ENCODE measurements around the gene ACTL7B.
"Not testable (repeated sequence)": the region's sequence is repeated elsewhere in the genome, so short reads cannot be mapped to it uniquely, and the experiment has no call there.

ACTL7B gene

DNA sequence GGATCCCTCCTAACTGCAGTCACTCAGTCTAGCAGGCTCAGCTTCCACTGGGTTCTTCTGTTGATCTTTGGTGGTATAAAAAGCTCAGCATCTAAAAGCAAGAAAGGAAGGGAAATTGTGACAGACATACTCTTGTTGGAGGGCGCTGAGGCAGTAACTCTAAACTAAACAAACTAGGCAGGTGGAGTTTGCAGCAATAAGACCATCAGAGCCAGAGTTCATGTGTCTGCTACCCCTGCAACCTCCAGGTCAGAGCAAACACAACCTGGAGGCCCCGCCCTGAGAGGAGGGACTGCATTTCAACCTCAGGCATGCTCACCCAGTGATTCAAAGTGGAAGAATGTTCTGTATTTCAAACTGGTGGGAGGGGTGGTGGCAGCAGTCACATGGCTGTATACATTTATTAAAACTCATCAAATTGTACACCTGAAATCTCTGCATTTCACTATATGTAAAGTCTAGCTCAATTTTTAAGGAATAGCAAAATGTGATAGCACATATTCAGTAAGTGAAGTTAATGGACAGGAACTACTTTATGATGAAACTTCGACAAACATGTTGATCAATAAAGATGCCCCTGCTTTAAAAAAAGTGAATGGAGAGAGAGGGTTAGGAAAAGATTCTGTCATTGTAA, 13.4 kb upstream of the ACTL7B start:
- FAIRE-seq: no peak

- FAIRE-seq: no peak
These were observed 12.0 kb upstream of the ACTL7B start for GRCh38 chr9:108867829-108868228.

GRCh38 chr9:108867116-108867515, 11.3 kb upstream of the ACTL7B start:
- no peak for FAIRE-seq

- FAIRE-seq: no peak
These were observed 10.2 kb upstream of the ACTL7B start for GRCh38 chr9:108866001-108866420.

DNA sequence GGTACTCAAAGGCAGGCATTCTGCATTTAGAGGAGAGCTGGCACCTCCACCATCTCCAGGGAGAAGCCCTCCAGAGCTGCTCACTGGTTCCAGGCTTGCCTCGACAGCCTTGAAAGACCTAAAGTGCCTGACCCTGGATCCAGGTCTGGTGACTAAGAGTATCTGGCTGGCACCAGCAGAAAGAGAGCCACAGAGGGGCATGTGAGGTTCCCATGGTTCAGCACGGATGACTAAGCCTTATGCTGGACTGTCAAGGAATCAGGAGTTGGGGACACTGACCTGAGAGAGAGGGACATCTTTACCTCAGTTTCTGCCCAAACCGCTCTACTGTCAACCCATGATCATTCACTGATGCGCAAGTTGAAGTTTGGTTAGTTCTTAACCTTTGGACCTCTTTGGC, 9.3 kb upstream of the ACTL7B start:
- FAIRE-seq: no peak

DNA sequence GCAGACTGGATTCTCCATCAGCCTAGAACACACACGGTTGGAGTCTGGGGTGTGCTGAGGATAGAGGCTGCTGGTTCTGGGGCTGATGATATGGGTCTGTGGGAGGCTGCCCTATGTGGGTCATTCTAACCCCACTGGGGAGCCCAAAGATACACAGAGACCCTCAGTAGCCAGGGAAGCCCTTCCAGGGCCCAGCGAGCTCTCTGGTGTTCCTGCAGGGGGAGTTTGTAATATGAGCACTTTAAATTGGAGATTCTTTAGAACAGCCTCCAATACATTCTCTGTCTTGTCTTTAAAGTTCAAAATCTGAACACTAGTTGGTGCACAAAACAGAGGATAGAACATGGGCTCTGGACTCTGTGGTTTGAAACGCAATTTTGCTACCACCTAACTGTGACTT, 8.7 kb upstream of the ACTL7B start:
- no peak for FAIRE-seq

DNA sequence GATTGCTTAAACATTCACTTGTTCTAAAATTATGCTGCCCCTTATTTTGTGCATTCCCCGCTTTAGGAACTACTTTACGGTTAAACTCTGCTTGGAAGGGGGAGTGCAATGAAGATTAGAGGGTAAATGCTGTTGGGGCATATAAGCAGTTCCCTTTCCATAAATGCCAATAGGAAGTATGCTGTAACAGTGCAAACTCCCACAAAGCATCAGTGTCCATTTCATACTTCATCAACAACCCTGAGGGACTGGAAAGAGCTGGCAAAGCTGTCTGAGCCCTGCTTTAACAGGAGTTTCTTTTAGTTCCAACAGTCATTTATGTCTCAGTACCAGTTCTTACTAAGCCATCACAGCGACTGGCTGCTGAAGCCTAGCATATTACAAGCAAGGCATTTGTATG, 8.1 kb upstream of the ACTL7B start:
- FAIRE-seq: no peak

GRCh38 chr9:108861997-108862396, 6.2 kb upstream of the ACTL7B start, which contains the start of gene ACTL7A:
Gene ACTL7A, plus strand, starts transcription at chr9:108862266. Its CDS starts 57 bp downstream, at chr9:108862323.
- no peak for FAIRE-seq

- FAIRE-seq: no peak
These were observed 5.7 kb upstream of the ACTL7B start for GRCh38 chr9:108861464-108861863.

DNA sequence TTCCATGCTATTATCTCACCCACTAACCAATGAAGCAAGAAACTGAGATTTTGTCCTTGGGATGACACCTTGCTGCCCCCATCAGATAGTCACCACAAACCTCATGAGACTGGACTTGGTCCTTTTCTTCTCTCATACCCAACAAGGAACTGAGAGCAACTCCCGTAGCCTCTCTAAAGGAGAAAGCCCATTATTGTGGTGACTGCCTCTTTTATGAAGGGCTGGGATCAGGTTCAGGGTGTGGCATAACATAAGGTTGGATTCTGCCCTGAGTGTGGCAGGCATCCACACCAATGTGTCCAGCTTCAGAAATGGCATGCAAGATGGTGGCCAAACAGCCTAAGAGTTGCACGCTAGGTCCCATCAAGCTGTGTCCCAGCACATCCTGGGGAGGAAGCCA, 5.0 kb upstream of the ACTL7B start:
- no peak for FAIRE-seq

DNA sequence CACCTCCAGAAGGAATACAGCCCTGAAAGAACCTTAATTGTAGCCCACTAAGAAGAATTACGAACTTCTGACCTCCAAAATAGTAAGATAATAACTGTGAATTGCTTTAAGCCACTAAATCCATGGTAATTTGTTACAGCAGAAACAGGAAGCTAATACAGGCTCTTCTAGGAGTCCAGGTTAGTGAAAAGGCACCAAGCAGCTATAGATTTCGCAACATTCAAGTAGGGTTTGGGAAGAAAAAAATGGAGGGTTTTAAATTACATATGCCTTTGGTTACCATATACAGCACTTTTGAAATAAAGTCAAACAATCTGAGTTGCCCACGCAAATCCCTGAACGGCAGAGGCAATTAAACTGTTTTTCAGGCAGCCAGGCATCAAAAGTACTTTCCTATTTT, 4.6 kb upstream of the ACTL7B start:
- no peak for FAIRE-seq

- no peak for FAIRE-seq
These were observed 3.8 kb upstream of the ACTL7B start for GRCh38 chr9:108859459-108860114.

DNA sequence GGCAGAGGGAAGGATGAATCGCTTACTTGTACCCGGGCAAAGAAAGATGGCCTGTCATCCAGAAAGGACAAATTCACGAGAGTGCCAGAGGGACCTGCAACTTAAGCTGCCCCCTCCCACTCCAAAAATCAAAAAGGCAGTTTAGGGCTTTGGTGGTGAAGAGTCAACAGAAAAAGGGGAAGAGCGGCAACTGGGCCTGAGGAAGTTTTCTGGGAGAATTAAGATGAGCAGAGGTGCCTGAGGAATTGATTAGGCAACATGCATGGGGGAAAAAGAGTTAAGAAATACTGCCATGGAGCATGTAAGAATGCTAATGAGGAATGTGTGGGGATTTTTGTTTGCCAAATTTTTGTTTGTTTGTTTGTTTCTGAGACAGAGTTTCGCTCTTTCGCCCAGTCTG, 1.8 kb upstream of the ACTL7B start:
- no peak for FAIRE-seq

- no peak for FAIRE-seq
These were observed 278 bp downstream of the ACTL7B start for GRCh38 chr9:108855529-108855886.

DNA sequence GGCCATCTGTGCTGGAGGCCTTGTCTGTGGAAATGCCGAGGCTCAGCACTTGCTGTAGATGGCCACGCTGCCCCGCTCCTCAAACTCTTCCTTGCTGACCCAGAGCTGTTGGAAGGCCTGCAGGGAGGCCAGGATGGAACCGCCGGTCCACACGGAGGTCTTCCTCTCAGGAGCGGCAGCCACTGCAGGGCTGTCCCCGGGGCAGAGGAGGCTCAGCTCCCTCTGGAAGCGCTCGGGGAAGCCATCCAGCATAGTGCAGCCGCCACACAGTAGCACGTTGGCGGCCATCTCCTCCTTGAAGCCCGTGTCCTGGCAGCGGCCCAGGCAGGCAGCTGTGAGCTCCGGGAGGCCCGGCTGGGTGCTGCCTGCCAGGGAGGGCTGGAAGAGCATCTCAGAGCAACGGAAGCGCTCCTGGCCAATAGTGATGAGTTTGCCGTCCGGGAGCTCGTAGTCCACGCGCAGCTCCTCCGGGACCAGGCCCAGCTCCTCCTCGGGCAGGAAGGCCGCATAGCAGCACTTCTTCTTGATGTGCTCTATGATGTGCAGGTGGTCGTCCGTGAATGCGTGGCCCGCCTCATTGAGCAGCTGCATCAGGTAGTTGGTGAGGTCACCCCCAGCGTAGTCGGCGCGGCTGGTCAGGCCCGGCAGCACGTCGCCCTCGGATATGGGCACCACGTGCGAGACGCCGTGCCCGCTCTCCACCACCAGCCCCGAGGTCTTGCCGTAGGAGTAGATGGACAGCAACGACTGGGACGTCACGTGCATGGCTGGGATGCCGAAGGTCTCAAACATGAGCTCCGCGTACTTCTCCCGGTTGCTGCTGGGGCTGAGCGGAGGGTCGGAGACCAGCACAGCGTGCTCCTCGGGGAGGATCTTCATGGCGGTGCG, 901 bp downstream of the ACTL7B start:
- FAIRE-seq: no peak

GRCh38 chr9:108854094-108854493, 1.7 kb downstream of the ACTL7B start:
- no peak for FAIRE-seq

GRCh38 chr9:108852079-108852478, 3.7 kb downstream of the ACTL7B start:
- no peak for FAIRE-seq

GRCh38 chr9:108851138-108851537, 4.6 kb downstream of the ACTL7B start:
- no peak for FAIRE-seq

DNA sequence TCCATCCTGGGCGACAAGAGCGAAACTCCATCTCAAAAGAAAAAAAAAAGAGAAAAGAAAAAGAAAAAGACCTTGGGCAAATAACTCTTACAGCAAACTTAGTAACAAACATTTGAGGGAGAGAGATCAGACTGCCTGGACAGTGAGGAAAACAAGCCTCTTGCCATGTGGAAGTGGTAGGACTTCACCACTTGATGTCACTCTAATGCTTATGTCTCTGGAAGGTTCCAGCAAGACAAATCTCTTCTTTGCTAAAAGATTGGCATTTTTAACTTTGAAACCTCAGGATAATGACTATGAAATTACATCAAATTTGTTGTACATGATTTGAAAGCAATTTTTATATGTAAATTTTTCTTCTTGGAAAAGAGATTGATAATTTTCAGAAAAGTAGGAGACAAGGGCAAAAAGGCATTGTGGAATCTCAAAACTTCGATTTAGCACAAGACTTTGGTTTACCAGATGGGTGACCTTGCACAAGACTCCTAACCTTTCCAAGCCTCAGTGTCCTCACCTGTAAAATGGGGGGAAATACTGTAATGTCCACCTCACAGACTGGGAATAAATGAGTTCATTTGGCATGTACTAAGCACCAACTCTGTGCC, 5.4 kb downstream of the ACTL7B start:
- FAIRE-seq: peak; percentile 56

DNA sequence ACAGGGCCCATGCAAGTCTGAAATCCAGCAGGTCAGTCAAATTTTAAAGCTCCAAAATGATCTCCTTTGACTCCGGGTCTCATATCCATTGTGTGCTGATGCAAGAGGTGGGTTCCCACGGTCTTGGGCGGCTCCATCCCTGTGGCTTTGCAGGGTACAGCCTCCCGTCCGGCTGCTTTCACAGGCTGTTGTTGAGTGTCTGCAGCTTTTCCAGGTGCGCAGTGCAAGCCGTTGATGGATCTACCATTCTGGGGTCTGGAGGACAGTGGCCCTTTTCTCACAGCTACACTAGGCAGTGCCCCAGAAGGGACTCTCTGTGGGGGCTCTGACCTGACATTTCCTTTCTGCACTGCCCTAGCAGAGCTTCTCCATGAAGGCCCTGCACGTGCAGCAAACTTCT, 7.5 kb downstream of the ACTL7B start:
- not testable (repeated sequence) for FAIRE-seq

- FAIRE-seq: no peak
These were observed 9.8 kb downstream of the ACTL7B start for GRCh38 chr9:108845947-108846346.

DNA sequence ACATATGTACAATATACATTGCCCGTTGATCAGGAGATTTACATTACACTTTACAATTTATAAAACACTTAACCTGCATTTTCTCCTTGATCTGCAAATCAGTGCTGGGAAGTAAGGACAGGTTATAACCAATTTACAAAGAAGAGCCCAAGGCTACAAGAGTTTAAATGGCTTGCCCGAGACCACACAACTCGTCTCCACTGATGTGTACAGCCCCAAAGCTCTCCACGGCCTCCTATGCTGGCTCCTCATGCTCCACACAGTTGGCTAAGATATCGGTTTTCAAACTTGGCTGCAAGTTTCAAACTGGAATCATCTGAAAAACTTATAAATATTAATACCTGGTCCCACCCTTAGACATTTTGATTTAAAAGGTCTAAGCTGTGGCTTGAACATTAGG, 10.3 kb downstream of the ACTL7B start:
- FAIRE-seq: no peak

DNA sequence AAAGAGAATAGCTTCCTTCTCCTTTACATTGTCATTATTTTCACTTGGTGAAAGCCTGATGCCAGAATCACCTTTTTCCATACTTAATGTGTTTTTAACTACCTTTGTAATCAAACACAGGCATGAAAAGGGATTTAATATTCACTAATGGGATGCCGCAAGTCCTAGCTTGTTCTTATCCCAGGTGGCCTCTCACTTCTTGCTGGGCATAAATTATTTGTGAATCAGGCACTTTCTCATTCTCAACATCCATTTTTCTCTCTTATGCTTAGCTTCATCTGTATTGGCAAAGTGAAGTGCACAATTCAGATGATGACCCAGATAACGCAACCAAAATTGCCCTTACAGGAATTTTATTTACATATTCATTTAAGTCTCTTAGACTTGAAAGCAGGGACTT, 10.9 kb downstream of the ACTL7B start:
- FAIRE-seq: no peak

DNA sequence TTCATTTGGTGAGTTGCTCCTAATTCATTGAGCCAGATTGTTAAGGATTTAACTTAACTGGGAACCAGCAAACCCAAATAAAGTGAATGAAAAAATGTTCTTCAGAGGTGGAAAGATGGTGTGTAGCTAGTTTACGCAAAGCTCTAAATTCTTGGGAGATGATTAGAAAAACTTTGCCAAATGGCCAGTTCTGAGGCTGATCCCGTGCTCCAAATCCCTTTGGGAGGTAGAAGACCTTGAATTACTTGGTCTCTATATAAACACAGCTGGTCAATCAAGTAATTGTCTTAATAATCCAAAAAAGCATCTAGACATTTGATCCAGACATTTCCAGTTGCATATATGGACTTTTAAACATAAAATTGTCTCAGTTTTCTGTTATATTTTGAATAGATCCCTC, 11.4 kb downstream of the ACTL7B start:
- no peak for FAIRE-seq
